OCI-LY7 (cell line): ENCODE measurements around the gene ERMAP.

Experiments used
- EZH2phosphoT487 ChIP-seq: fragments of 200-600 bp; sonication (generic); IDR thresholded peaks from 2 replicates; pipeline ENCODE4 v1.6.1; 2018; ENCODE audit warnings: low read depth, borderline replicate concordance, mild to moderate bottlenecking, mixed run types, antibody characterized with exemption, low read length, moderate library complexity, mixed read lengths
- TF ChIP-seq, protein P1 (sequence below): fragments of 200-600 bp; sonication (generic); conservative IDR thresholded peaks from 2 replicates; pipeline ENCODE4 v1.5.1; 2014; ENCODE audit warnings: mild to moderate bottlenecking, antibody characterized with exemption, low read length, moderate library complexity, mixed read lengths

DNA sequence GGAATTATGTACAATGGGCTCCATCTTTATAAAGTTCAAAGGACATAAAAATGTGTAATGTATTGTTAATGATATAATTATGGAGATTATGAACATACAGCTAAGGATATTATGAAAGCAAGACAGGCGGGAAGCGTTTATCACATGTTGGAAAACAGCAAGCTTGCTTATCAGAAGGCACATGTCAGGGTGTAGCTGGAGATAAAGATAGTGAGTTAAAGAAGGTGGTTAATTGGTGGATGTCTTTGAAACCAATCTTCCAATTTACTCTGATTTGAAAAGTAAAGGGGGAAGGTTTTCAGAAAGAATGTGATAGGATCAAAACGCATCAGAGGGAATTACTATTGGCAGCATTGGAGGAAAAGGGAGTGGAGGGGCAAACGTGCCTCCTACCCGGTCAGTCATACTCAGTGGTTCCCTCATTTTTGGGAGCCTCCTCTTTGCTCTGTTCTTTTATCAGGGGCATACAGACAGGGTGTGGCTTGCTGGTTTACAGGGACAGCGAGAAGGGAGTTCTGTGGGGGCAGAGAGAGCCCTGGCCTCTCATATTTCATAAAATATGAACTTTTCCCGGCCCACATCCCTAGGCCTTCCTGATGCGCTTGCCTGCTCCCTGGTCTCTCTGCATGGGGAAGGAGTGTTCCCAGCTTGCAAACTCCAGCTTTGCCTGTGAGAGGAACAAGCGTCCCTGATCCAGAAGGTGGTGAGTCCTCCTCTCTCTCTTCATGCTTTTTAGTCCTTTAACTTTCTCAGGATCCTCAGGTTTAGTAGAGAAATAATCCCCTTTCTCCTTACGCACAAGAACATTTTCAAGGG is 8.3 kb downstream of the ERMAP start:
- TF ChIP-seq, protein P1, sequence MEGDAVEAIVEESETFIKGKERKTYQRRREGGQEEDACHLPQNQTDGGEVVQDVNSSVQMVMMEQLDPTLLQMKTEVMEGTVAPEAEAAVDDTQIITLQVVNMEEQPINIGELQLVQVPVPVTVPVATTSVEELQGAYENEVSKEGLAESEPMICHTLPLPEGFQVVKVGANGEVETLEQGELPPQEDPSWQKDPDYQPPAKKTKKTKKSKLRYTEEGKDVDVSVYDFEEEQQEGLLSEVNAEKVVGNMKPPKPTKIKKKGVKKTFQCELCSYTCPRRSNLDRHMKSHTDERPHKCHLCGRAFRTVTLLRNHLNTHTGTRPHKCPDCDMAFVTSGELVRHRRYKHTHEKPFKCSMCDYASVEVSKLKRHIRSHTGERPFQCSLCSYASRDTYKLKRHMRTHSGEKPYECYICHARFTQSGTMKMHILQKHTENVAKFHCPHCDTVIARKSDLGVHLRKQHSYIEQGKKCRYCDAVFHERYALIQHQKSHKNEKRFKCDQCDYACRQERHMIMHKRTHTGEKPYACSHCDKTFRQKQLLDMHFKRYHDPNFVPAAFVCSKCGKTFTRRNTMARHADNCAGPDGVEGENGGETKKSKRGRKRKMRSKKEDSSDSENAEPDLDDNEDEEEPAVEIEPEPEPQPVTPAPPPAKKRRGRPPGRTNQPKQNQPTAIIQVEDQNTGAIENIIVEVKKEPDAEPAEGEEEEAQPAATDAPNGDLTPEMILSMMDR, result no peak
- no peak for TF ChIP-seq EZH2phosphoT487
